ENCODE results near the gene ZDHHC17.

GRCh38 chr12:76856018-76856644, 92.2 kb downstream of the ZDHHC17 start:
- TF ChIP-seq POLR2AphosphoS5 (IDR thresholded peaks at IDR 0.05) (no peak), CTCF (IDR thresholded peaks at IDR 0.05) (no peak)

Data from esophagus muscularis mucosa (tissue), 3 donors.